Measurements from ENCODE around the gene PARVA.

DNA sequence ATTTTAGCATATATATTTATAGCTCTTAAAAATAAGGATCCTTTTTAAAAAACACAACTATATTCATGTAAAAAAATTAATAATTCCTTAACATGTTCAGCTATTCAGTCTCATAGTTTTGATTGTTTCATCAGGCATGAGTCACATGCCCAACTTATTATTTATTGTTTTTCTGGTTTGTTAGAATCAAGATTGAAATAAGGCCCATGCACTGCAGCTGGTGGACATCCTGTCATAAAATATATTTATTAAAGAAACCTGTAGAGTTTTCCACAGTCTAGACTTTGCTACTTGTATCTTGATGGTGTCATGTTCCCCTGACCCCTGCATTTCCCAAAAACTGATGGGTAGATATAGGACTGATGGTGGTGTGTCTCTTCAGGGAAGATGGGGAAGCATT lies 77.4 kb downstream of the PARVA start:
- TF ChIP-seq, protein P1, sequence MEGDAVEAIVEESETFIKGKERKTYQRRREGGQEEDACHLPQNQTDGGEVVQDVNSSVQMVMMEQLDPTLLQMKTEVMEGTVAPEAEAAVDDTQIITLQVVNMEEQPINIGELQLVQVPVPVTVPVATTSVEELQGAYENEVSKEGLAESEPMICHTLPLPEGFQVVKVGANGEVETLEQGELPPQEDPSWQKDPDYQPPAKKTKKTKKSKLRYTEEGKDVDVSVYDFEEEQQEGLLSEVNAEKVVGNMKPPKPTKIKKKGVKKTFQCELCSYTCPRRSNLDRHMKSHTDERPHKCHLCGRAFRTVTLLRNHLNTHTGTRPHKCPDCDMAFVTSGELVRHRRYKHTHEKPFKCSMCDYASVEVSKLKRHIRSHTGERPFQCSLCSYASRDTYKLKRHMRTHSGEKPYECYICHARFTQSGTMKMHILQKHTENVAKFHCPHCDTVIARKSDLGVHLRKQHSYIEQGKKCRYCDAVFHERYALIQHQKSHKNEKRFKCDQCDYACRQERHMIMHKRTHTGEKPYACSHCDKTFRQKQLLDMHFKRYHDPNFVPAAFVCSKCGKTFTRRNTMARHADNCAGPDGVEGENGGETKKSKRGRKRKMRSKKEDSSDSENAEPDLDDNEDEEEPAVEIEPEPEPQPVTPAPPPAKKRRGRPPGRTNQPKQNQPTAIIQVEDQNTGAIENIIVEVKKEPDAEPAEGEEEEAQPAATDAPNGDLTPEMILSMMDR (conservative IDR thresholded peaks at IDR 0.05): no peak
- no peak for TF ChIP-seq EZH2 (IDR thresholded peaks at IDR 0.05; ENCODE audit: low read depth)
